Activated T-cell treated with anti-CD3 and anti-CD28 coated beads, Interleukin-2, amount 50 U/mL, for 24 hours (primary cell): Measurements from ENCODE around the gene ADCY7.
A peak's percentile ranks its signal among the peaks of the same experiment; 100 is the strongest.

Experiments used
- DNase-seq: peaks from one replicate; pipeline ENCODE4 v3.0.0-alpha.2; 2020
- H3K27ac Mint-ChIP-seq: 2 replicates; pipeline ENCODE4 v1.8.0; 2020; ENCODE audit warnings: mild to moderate bottlenecking, mixed read lengths
- H3K27me3 Mint-ChIP-seq: 2 replicates; pipeline ENCODE4 v1.8.0; 2020; ENCODE audit warnings: mixed read lengths
- H3K36me3 Mint-ChIP-seq: 2 replicates; pipeline ENCODE4 v1.8.0; 2020; ENCODE audit warnings: low read depth, mixed read lengths
- H3K4me1 Mint-ChIP-seq: 2 replicates; pipeline ENCODE4 v1.8.0; 2020; ENCODE audit warnings: low read depth, mixed read lengths
- H3K4me3 Mint-ChIP-seq: 2 replicates; pipeline ENCODE4 v1.8.0; 2020; ENCODE audit warnings: mild to moderate bottlenecking, moderate library complexity, mixed read lengths
- H3K9me3 Mint-ChIP-seq: 2 replicates; pipeline ENCODE4 v1.8.0; 2020; ENCODE audit warnings: mixed read lengths

The ADCY7 gene

DNA sequence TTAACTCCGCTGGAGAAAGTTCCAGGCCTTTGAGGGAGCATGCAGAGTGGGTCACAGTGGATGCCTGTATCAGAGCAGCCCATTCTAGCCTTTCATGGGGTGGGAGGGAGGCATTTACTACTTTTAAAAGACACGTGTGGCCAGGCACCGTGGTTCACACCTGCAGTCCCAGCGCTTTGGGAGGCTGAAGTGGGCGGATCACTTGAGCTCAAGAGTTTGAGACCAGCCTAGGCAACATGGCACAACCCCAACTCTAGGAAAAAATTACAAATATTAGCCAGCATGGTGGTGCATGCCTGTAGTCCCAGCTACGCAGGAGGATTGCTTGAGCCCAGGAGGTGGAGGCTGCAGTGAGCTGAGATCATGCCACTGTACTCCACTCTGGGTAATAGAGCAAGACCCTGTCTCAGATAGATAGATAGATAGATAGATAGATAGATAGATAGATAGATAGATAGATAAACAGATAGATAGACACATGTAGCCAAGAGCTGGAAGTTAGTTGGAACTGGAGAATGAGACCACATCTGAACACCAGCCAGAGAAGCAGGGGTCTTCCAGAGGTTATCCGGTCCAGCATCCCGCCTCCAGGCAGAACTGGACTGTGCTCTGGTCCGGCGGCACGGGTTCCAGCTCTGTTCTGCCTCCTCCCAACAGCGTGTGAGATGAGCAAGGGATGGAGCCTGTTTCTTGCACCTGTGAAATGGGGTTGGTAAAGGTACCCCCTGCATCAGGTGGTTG lies 3.6 kb downstream of the ADCY7 start:
- H3K4me1 Mint-ChIP-seq: peaks cover 86% of the 10 kb centered on the region
- DNase-seq: peak; percentile 28
- peak overlapping the region; percentile 98 for H3K27ac Mint-ChIP-seq
- H3K36me3 Mint-ChIP-seq: peaks cover 59% of the 10 kb centered on the region
- H3K4me3 Mint-ChIP-seq: peak overlapping the region; percentile 93
- no peaks in the 10 kb centered on the region for H3K27me3 Mint-ChIP-seq
- no peaks in the 10 kb centered on the region for H3K9me3 Mint-ChIP-seq

GRCh38 chr16:50270510-50271147 lies 4.3 kb downstream of the ADCY7 start:
- H3K9me3 Mint-ChIP-seq: no peaks in the 10 kb centered on the region
- H3K27me3 Mint-ChIP-seq: no peaks in the 10 kb centered on the region
- peaks cover 63% of the 10 kb centered on the region for H3K36me3 Mint-ChIP-seq
- H3K27ac Mint-ChIP-seq: peak overlapping the region; percentile 98
- H3K4me3 Mint-ChIP-seq: no peak overlapping the region
- DNase-seq: peak; percentile 27
- H3K4me1 Mint-ChIP-seq: peaks cover 86% of the 10 kb centered on the region

DNA sequence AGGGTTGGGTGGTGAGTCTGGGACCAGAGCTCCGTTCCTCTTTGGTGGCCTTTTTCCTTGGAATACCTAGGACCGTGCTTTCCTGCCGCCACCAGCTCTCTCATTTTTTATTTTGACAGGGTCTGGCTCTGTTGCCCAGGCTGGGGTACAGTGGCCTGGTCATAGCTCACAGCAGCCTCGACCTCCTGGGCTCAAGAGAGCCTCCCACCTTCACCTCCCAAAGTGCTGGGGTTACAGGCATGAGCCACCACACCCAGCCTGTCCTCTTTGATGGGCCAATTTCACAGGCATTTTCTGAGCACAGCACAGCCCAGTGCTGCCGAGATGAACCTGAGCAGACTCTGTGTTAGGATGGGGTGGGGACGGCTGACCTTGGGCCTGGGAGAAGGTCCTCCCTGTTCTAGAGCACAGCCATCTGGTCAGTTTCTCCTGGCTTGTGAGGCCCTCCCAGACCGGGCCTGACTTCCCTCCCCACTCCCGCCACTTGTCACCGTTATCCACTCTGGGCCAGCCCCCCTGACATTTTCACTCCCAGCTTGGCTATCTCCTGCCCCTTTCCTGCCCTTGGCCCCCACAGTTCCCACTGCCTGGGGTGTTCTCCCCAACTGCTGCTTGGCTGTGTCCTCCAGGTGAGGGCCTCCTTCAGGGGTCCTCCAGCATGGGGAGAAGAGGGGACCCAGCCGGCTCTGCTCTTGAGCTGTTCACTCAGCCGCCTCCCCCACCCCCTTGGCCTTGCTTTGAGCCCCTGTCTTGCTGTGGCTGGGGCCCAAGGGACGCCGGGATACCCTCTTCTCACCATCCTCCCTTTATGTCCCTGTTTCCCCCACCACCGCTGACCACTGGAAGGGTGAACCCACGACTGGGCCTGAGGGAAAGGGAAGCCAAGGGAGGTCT lies 5.0 kb downstream of the ADCY7 start:
- Mint-ChIP-seq H3K4me1 (peaks cover 87% of the 10 kb centered on the region), H3K4me3 (no peak overlapping the region), H3K36me3 (peaks cover 68% of the 10 kb centered on the region), H3K27ac (peak overlapping the region; percentile 98), H3K27me3 (no peaks in the 10 kb centered on the region), H3K9me3 (no peaks in the 10 kb centered on the region)
- no peak for DNase-seq

DNA sequence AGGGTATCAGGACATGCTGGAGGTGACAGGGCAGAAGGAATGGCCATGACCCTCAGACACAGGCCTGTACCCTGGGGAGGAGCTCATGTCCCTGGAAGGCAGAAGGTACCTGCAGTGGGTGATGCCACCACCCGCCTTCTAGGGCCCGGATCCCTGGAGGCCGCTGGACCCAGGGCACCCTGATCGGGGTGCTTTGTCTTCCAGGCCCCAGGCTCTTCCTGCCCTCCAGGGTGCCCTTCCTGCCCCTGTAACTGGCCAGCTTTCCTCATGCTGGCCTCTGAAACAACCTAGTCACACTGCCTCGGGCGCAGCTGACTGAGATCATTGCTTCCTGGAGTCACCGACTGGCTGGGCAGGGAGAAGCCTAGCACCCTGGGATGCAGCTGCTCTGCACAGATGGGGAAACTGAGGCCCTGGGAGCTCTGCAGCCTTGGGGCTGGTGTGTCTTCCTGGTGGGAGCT lies 5.8 kb downstream of the ADCY7 start:
- H3K4me3 Mint-ChIP-seq: no peak overlapping the region
- H3K4me1 Mint-ChIP-seq: peaks cover 94% of the 10 kb centered on the region
- DNase-seq: no peak
- H3K27ac Mint-ChIP-seq: peak overlapping the region; percentile 98
- H3K36me3 Mint-ChIP-seq: peaks cover 68% of the 10 kb centered on the region
- no peaks in the 10 kb centered on the region for H3K9me3 Mint-ChIP-seq
- no peaks in the 10 kb centered on the region for H3K27me3 Mint-ChIP-seq

- H3K9me3 Mint-ChIP-seq: no peaks in the 10 kb centered on the region
- peaks cover 65% of the 10 kb centered on the region for H3K36me3 Mint-ChIP-seq
- H3K4me3 Mint-ChIP-seq: peak overlapping the region; percentile 89
- H3K27me3 Mint-ChIP-seq: no peaks in the 10 kb centered on the region
- peaks cover 95% of the 10 kb centered on the region for H3K4me1 Mint-ChIP-seq
- no peak for DNase-seq
- H3K27ac Mint-ChIP-seq: peak overlapping the region; percentile 98
Measured at GRCh38 chr16:50272687-50273381, 6.5 kb downstream of the ADCY7 start.

GRCh38 chr16:50273382-50273690 lies 7.0 kb downstream of the ADCY7 start:
- Mint-ChIP-seq H3K27me3 (no peaks in the 10 kb centered on the region), H3K9me3 (peaks cover 1% of the 10 kb centered on the region), H3K4me1 (peaks cover 98% of the 10 kb centered on the region), H3K27ac (peak overlapping the region; percentile 98), H3K4me3 (peak overlapping the region; percentile 89), H3K36me3 (peaks cover 69% of the 10 kb centered on the region)
- no peak for DNase-seq

DNA sequence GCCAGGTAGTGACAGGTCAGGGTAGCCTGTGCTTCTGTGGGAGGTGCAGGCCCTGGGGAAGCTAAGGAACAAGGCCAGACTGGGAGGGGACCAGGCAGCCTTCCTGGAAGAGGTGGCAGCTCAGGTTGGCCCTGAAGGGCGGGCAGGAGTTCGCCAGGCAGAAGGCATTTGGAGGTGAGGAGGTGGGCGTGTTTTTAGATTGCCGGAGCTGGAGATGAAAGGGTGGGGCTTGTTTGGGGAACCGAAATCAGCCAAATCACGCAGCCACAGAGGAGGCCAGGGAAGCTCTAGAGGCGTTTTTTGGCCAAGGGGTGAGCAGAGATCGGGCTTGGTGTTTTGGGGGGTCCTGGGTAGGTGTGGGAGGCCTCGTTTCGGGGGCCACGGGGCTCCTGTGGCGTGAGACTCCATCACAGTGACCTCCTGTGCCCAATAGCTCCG lies 7.6 kb downstream of the ADCY7 start:
- peak overlapping the region; percentile 98 for H3K27ac Mint-ChIP-seq
- H3K27me3 Mint-ChIP-seq: no peaks in the 10 kb centered on the region
- H3K9me3 Mint-ChIP-seq: peaks cover 2% of the 10 kb centered on the region
- DNase-seq: peak; percentile 65
- peak overlapping the region; percentile 89 for H3K4me3 Mint-ChIP-seq
- peaks cover 98% of the 10 kb centered on the region for H3K4me1 Mint-ChIP-seq
- peaks cover 73% of the 10 kb centered on the region for H3K36me3 Mint-ChIP-seq

DNA sequence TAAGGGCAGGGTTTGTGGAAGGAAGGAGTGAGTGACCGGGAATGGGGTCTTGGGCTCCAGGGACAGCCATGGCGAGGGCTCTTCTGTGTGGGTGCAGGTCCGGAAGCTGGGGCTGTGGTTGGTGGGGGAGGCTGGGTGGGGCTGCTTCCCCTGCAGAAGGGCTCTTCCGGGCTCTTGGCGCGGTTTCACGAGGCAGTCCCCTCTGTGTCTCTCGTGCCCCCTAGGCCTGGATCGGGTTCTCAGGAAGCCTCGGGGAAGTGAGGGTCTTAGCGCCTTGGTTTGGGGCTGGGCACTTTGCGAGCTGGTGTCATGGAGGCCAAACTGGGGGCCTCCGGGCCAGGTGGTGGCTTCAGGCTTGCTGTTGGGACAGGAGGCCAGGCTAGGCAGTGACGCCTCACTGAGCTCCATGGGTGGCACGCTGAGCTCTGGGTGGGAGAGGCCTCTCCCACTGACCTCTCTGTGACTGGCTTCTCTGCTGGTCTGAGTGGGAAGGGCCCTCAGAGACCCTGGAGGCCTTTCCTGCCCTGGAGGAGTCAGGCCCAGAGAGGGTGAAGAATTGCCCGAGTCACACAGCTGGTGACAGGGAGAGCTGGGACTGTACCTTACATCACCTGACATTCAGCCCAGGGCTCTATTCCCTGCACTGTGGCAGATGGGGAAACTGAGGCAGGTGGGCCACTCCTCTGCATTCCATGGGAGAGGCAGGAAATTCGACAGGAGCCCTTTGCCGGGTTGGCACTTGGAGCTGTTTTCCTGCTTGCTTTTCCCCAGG lies 8.2 kb downstream of the ADCY7 start:
- Mint-ChIP-seq H3K4me3 (peak overlapping the region; percentile 89), H3K36me3 (peaks cover 73% of the 10 kb centered on the region), H3K27ac (peak overlapping the region; percentile 98), H3K27me3 (no peaks in the 10 kb centered on the region), H3K9me3 (peaks cover 2% of the 10 kb centered on the region), H3K4me1 (peaks cover 98% of the 10 kb centered on the region)
- DNase-seq: peak; percentile 75

GRCh38 chr16:50275098-50275415 lies 8.7 kb downstream of the ADCY7 start:
- H3K4me3 Mint-ChIP-seq: peak overlapping the region; percentile 89
- no peak for DNase-seq
- peak overlapping the region; percentile 98 for H3K27ac Mint-ChIP-seq
- no peaks in the 10 kb centered on the region for H3K27me3 Mint-ChIP-seq
- H3K9me3 Mint-ChIP-seq: peaks cover 2% of the 10 kb centered on the region
- peaks cover 77% of the 10 kb centered on the region for H3K36me3 Mint-ChIP-seq
- H3K4me1 Mint-ChIP-seq: peaks cover 98% of the 10 kb centered on the region

GRCh38 chr16:50275428-50276325 lies 9.3 kb downstream of the ADCY7 start:
- H3K9me3 Mint-ChIP-seq: peaks cover 2% of the 10 kb centered on the region
- no peaks in the 10 kb centered on the region for H3K27me3 Mint-ChIP-seq
- peaks cover 98% of the 10 kb centered on the region for H3K4me1 Mint-ChIP-seq
- H3K36me3 Mint-ChIP-seq: peaks cover 75% of the 10 kb centered on the region
- no peak for DNase-seq
- H3K27ac Mint-ChIP-seq: peak overlapping the region; percentile 98
- H3K4me3 Mint-ChIP-seq: peak overlapping the region; percentile 89

DNA sequence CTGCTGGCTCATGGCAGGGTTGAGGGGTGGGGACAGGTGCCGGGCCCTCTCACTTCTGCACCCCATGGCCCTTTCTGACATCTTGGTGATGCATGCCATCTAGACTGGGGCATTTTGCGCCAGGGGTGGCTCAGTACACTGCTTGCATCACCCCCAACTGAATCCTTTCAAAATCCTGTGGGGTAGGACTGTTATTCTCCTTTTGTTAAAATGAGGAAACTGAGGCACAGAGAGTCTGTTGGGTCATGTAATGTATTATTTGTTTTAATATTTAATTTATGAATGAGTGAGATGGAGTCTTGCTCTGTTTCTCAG lies 9.9 kb downstream of the ADCY7 start:
- no peaks in the 10 kb centered on the region for H3K27me3 Mint-ChIP-seq
- no peak for DNase-seq
- peak overlapping the region; percentile 98 for H3K27ac Mint-ChIP-seq
- H3K4me1 Mint-ChIP-seq: peaks cover 98% of the 10 kb centered on the region
- H3K4me3 Mint-ChIP-seq: peak overlapping the region; percentile 6
- H3K9me3 Mint-ChIP-seq: peaks cover 2% of the 10 kb centered on the region
- H3K36me3 Mint-ChIP-seq: peaks cover 69% of the 10 kb centered on the region

DNA sequence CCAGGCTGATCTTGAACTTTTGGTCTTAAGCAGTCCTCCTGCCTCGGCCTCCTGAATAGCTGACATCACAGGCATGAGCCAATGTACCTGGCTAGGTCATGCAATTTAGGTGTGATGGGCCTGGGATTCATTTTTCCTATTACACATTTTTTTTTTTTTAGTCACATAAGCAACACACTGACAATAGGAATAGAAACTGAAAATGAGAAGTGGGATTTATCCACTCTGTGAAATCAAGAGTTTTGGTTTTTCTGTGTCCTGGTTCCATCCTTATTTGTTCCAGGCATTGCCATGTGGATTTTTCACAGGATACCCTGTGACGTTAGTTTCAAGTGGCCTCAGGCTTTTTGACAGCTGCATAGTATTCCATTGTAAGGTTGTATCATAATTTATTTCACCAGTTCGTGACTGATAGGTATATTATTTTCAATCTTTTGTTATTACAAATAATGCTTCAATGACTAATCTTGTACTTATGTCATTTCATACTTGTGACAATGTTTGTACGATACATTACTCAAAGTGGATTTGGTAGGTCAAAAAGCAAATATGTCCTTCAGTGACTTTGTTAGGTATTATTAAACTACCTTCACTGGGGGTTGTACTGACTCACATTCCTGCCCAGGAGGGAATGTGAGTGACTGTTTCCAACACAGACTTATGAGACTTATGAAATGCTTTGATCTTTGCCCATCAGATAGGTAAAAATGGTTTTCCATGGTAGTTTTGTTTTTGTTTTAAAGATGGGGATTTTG lies 10.6 kb downstream of the ADCY7 start:
- DNase-seq: no peak
- H3K27ac Mint-ChIP-seq: peak overlapping the region; percentile 96
- peaks cover 66% of the 10 kb centered on the region for H3K36me3 Mint-ChIP-seq
- peak overlapping the region; percentile 48 for H3K4me3 Mint-ChIP-seq
- H3K27me3 Mint-ChIP-seq: no peaks in the 10 kb centered on the region
- H3K4me1 Mint-ChIP-seq: peaks cover 98% of the 10 kb centered on the region
- peaks cover 2% of the 10 kb centered on the region for H3K9me3 Mint-ChIP-seq
